ENCODE results near the gene SMS.

DNA sequence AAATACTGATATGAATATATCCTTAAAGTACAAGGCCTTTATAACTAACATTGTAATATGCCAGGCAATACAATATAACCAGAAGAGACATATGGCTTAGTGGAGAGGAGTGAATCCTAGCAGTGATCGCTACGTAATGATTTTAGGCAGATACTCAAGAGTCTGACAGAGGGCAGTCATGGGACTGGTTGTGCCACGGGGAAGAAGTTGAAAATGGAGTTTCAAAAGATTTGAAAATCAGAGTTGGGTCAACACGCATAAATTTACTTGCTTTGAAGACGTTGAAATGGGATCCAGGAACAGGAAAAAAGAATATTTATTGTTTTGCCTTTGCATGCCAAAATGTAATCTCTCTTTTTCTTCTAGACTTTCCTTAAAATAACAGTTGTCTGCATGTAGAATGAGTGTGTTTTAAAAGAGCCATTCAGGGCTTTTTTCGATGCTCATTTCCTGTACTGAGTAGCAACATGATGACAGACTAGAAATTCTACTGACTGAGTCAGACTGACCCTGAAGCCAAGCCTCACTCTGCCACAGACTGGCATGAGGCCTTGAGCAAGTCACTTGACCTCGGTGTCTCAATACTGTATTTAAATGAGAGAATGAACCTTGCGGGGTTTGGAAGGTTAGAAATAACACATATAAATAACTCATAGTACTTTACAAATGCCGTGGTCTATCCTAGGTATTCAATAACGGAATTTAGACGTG lies 8.1 kb upstream of the SMS start:
- TF ChIP-seq, protein P1, sequence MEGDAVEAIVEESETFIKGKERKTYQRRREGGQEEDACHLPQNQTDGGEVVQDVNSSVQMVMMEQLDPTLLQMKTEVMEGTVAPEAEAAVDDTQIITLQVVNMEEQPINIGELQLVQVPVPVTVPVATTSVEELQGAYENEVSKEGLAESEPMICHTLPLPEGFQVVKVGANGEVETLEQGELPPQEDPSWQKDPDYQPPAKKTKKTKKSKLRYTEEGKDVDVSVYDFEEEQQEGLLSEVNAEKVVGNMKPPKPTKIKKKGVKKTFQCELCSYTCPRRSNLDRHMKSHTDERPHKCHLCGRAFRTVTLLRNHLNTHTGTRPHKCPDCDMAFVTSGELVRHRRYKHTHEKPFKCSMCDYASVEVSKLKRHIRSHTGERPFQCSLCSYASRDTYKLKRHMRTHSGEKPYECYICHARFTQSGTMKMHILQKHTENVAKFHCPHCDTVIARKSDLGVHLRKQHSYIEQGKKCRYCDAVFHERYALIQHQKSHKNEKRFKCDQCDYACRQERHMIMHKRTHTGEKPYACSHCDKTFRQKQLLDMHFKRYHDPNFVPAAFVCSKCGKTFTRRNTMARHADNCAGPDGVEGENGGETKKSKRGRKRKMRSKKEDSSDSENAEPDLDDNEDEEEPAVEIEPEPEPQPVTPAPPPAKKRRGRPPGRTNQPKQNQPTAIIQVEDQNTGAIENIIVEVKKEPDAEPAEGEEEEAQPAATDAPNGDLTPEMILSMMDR (IDR thresholded peaks at IDR 0.05), result no peak
- no peak for TF ChIP-seq POLR2A (IDR thresholded peaks at IDR 0.05)

Data from heart left ventricle (tissue), 13 donors.